ENCODE results near the gene KIAA2012.

Gene KIAA2012

GRCh38 chr2:202072737-202073401 lies at the start of gene KIAA2012:
Gene KIAA2012, plus strand, starts transcription at chr2:202073255. Its CDS starts 373 bp downstream, at chr2:202073628.
- no peak for DNase-seq (ENCODE audit: low spot score)

- no peak for DNase-seq (ENCODE audit: low spot score)
These were observed 49.2 kb upstream of the KIAA2012 start for GRCh38 chr2:202023904-202024266.

- DNase-seq (ENCODE audit: low spot score) = no peak
These were observed 48.2 kb upstream of the KIAA2012 start for GRCh38 chr2:202024871-202025270.

GRCh38 chr2:202025816-202026215 lies 47.2 kb upstream of the KIAA2012 start:
- no peak for DNase-seq (ENCODE audit: low spot score)

- DNase-seq (ENCODE audit: low spot score) = no peak
These were observed 46.5 kb upstream of the KIAA2012 start for GRCh38 chr2:202026507-202026906.

GRCh38 chr2:202030691-202031090 lies 42.4 kb upstream of the KIAA2012 start:
- peak; percentile 77 for DNase-seq (ENCODE audit: low spot score)

- no peak for DNase-seq (ENCODE audit: low spot score)
These were observed 41.7 kb upstream of the KIAA2012 start for GRCh38 chr2:202031246-202031951.

GRCh38 chr2:202032846-202033316 lies 40.2 kb upstream of the KIAA2012 start:
- DNase-seq (ENCODE audit: low spot score) = peak; percentile 58

- DNase-seq (ENCODE audit: low spot score) = peak; percentile 95
These were observed 39.5 kb upstream of the KIAA2012 start, which contains the start of gene FZD7 for GRCh38 chr2:202033317-202034248. Gene FZD7, plus strand, starts transcription at chr2:202033855. Its CDS starts 793 bp downstream, at chr2:202034648.

- DNase-seq (ENCODE audit: low spot score) = peak; percentile 41
These were observed 38.6 kb upstream of the KIAA2012 start for GRCh38 chr2:202034249-202035088.

- DNase-seq (ENCODE audit: low spot score) = peak; percentile 31
These were observed 37.7 kb upstream of the KIAA2012 start for GRCh38 chr2:202035089-202035940.

GRCh38 chr2:202035941-202036372 lies 37.1 kb upstream of the KIAA2012 start:
- no peak for DNase-seq (ENCODE audit: low spot score)

GRCh38 chr2:202036601-202037037 lies 36.4 kb upstream of the KIAA2012 start:
- no peak for DNase-seq (ENCODE audit: low spot score)

- DNase-seq (ENCODE audit: low spot score) = peak; percentile 25
These were observed 36.0 kb upstream of the KIAA2012 start for GRCh38 chr2:202037086-202037485.

- peak; percentile 33 for DNase-seq (ENCODE audit: low spot score)
These were observed 34.4 kb upstream of the KIAA2012 start for GRCh38 chr2:202038471-202039277.

- no peak for DNase-seq (ENCODE audit: low spot score)
These were observed 33.6 kb upstream of the KIAA2012 start for GRCh38 chr2:202039278-202040078.

GRCh38 chr2:202040079-202040844 lies 32.8 kb upstream of the KIAA2012 start:
- DNase-seq (ENCODE audit: low spot score) = no peak

GRCh38 chr2:202042444-202042843 lies 30.6 kb upstream of the KIAA2012 start:
- DNase-seq (ENCODE audit: low spot score) = peak; percentile 24
